ENCODE measurements around the gene ATXN1. TPM values are rescaled to one million over a fixed set of nuclear protein-coding genes. Genes with fewer than 3 reads are reported as not detected.
"Not testable (repeated sequence)": the region's sequence is repeated elsewhere in the genome, so short reads cannot be mapped to it uniquely, and the experiment has no call there.

Gene ATXN1
- total RNA-seq, 4 donors from 2014 or later: 42.4 to 74.9 (median 52.1) TPM

DNA sequence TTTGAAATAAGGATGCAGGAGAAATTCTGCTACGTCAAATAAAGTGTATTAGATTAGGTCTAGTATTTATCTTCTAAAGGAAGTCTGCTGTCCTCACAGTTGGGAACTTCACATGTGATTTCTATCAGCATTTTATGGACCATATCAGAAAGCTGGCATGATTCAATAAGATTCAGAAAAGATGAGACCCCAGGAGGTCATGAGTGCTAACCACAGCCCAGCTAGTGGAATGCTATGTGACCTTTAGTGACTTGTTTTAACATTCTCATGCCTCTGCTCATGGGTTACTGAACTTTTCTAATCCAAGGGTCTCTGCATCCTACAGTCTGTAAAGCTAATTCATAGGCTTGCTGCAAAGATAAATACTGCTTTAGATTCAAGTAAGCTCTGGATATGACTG is 372.8 kb downstream of the ATXN1 start:
- peaks cover 14 to 19% (median 15%) of the 10 kb centered on the region in 4 donors for H3K4me1 ChIP-seq
- WGBS: 91% methylated on average over 1 of the region's 1 CpG
- DNase-seq (ENCODE audit: extremely low spot score): no peak
- H3K27ac ChIP-seq (replicated peaks in 1 of 4): no peak overlapping the region
- no peaks in the 10 kb centered on the region for H3K27me3 ChIP-seq
- no peaks in the 10 kb centered on the region for H3K9me3 ChIP-seq
- H3K36me3 ChIP-seq: no peaks in the 10 kb centered on the region
- intact Hi-C loops (cut with DNase I): no loop called here
- TF ChIP-seq EP300 (IDR thresholded peaks at IDR 0.05) (no peak), POLR2AphosphoS5 (IDR thresholded peaks at IDR 0.05) (no peak), POLR2A (IDR thresholded peaks at IDR 0.05; ENCODE audit: low read depth) (no peak)
- TF ChIP-seq, protein P1, sequence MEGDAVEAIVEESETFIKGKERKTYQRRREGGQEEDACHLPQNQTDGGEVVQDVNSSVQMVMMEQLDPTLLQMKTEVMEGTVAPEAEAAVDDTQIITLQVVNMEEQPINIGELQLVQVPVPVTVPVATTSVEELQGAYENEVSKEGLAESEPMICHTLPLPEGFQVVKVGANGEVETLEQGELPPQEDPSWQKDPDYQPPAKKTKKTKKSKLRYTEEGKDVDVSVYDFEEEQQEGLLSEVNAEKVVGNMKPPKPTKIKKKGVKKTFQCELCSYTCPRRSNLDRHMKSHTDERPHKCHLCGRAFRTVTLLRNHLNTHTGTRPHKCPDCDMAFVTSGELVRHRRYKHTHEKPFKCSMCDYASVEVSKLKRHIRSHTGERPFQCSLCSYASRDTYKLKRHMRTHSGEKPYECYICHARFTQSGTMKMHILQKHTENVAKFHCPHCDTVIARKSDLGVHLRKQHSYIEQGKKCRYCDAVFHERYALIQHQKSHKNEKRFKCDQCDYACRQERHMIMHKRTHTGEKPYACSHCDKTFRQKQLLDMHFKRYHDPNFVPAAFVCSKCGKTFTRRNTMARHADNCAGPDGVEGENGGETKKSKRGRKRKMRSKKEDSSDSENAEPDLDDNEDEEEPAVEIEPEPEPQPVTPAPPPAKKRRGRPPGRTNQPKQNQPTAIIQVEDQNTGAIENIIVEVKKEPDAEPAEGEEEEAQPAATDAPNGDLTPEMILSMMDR (IDR thresholded peaks at IDR 0.05): no peak
- H3K4me3 ChIP-seq: no peak overlapping the region

DNA sequence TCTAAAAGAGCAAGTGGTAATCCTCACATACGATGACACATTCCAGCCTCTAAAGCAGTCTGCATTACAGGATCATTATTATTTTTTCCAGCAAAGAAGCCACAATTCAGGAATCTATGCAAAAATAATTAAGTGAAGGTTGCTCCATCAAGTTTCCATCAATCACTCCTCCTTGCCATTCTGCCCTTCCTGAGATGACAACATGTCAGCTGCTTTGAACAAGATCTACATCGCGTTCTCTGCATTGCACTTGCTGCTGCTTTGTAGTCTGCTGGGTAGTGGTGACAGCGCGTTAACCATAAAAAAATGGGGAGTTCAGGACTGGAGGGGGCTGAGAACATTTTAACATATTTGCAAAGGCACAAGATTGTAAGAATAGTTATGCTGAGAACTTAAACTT is 375.2 kb downstream of the ATXN1 start:
- intact Hi-C loops (cut with DNase I): no loop called here

GRCh38 chr6:16383607-16384206 is 377.6 kb downstream of the ATXN1 start:
- H3K9me3 ChIP-seq: no peaks in the 10 kb centered on the region
- no peaks in the 10 kb centered on the region for H3K27me3 ChIP-seq
- DNase-seq (ENCODE audit: extremely low spot score): no peak
- intact Hi-C loops (cut with DNase I): no loop called here
- TF ChIP-seq POLR2A (IDR thresholded peaks at IDR 0.05; ENCODE audit: low read depth) (no peak), POLR2AphosphoS5 (IDR thresholded peaks at IDR 0.05) (no peak), EP300 (IDR thresholded peaks at IDR 0.05) (no peak)
- TF ChIP-seq, protein P1 (IDR thresholded peaks at IDR 0.05): no peak
- no peak overlapping the region for H3K27ac ChIP-seq (replicated peaks in 1 of 4)
- H3K4me1 ChIP-seq: no peaks in the 10 kb centered on the region
- WGBS: 91% methylated on average over 5 of the region's 5 CpGs
- H3K36me3 ChIP-seq: no peaks in the 10 kb centered on the region
- no peak overlapping the region for H3K4me3 ChIP-seq

More for the DNA sequence above, 375.2 kb downstream of the ATXN1 start:
- H3K9me3 ChIP-seq: no peaks in the 10 kb centered on the region
- no peaks in the 10 kb centered on the region for H3K36me3 ChIP-seq
- TF ChIP-seq, protein P1 (IDR thresholded peaks at IDR 0.05): no peak
- TF ChIP-seq POLR2AphosphoS5 (IDR thresholded peaks at IDR 0.05): no peak
- no peak for TF ChIP-seq POLR2A (IDR thresholded peaks at IDR 0.05; ENCODE audit: low read depth)
- no peak for TF ChIP-seq EP300 (IDR thresholded peaks at IDR 0.05)
- no peak for DNase-seq (ENCODE audit: extremely low spot score)
- WGBS: 93% methylated on average over 5 of the region's 5 CpGs
- H3K27me3 ChIP-seq: no peaks in the 10 kb centered on the region
- H3K4me3 ChIP-seq: no peak overlapping the region
- H3K27ac ChIP-seq (replicated peaks in 1 of 4): no peak overlapping the region
- H3K4me1 ChIP-seq: peaks cover 0 to under 1% (median 0%) of the 10 kb centered on the region in 4 donors

- DNase-seq (ENCODE audit: extremely low spot score); H3K36me3 ChIP-seq: not testable (repeated sequence)
- WGBS: 96% methylated on average over 3 of the region's 3 CpGs
Measured at GRCh38 chr6:16381968-16382367, 379.3 kb downstream of the ATXN1 start.

DNA sequence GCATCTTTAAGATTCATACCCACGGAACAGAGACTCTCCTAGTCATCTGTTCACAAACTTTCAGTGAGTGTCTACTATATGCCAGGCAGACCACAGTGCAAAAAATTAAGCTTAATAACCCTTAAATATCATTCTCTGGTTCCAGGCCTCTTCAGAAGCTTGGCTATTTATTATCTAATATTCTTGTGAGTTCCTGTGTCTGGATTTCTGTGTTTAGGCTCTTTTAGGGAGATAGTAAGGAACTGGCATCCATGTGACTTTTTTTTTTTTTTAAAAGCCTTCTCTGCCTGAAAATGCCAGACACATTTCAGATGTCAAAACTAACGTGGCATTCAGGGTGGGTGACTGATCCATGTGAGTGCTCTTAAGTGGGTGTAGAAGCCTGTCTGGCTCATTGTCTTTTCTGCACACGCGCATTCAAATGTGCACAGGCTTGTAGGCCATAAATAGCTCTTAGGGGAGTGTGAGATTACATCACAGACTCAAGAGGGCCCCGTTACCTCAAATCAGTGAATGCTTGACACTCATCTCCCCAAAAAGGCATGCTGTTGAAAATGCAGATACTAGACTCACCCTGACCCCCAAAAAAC is 380.9 kb downstream of the ATXN1 start:
- no peak overlapping the region for H3K4me3 ChIP-seq
- H3K27ac ChIP-seq (replicated peaks in 1 of 4): no peak overlapping the region
- no peaks in the 10 kb centered on the region for H3K27me3 ChIP-seq
- WGBS: 87% methylated on average over 5 of the region's 5 CpGs
- H3K36me3 ChIP-seq: no peaks in the 10 kb centered on the region
- H3K9me3 ChIP-seq: no peaks in the 10 kb centered on the region
- DNase-seq (ENCODE audit: extremely low spot score): no peak
- TF ChIP-seq POLR2A (IDR thresholded peaks at IDR 0.05; ENCODE audit: low read depth): no peak
- no peak for TF ChIP-seq POLR2AphosphoS5 (IDR thresholded peaks at IDR 0.05)
- TF ChIP-seq, protein P1 (IDR thresholded peaks at IDR 0.05): no peak
- no peak for TF ChIP-seq EP300 (IDR thresholded peaks at IDR 0.05)
- peaks cover 0 to 4% (median 0%) of the 10 kb centered on the region in 4 donors for H3K4me1 ChIP-seq
- intact Hi-C loops (cut with DNase I): no loop called here

More at GRCh38 chr6:16381968-16382367, 379.3 kb downstream of the ATXN1 start:
- H3K9me3 ChIP-seq; intact Hi-C loops (cut with DNase I); H3K4me3 ChIP-seq; H3K27me3 ChIP-seq; H3K27ac ChIP-seq (replicated peaks in 1 of 4); H3K4me1 ChIP-seq: not testable (repeated sequence)

DNA sequence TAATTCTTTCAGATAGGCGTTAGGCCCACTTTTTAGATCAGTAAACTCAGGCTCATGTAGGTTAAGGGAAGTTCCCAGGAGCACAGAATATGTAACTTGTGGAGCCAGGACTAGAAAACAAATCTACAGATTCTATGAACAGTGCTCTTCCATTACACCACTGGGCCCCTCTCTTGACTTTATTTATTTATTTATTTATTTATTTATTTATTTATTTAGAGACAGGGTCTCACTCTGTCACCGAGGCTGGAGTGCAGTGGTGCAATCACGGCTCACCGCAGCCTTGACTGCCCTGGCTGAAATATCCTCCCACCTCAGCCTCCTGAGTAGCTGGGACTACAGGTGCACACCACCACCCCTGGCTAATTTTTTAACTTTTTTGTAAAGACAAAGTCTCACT is 382.9 kb downstream of the ATXN1 start:
- H3K4me1 ChIP-seq; H3K9me3 ChIP-seq; intact Hi-C loops (cut with DNase I); H3K36me3 ChIP-seq; H3K27ac ChIP-seq (replicated peaks in 1 of 4); H3K4me3 ChIP-seq; DNase-seq (ENCODE audit: extremely low spot score); H3K27me3 ChIP-seq: not testable (repeated sequence)
- 99% methylated on average over 4 of the region's 4 CpGs for WGBS
